Left ventricle myocardium inferior (tissue), 1 donor: Measurements from ENCODE around the gene NRG3. TPM values are rescaled to one million over a fixed set of nuclear protein-coding genes. Genes with fewer than 3 reads are reported as not detected.
"Not testable (repeated sequence)": the region's sequence is repeated elsewhere in the genome, so short reads cannot be mapped to it uniquely, and the experiment has no call there.

Source experiments
- DNase-seq: peaks from one replicate; pipeline ENCODE4 v3.0.0-alpha.2; 2020
- H3K27ac ChIP-seq: fragments of 200-600 bp; replicated peaks from 2 replicates; pipeline ENCODE4 v1.8.0; 2021
- H3K27me3 ChIP-seq: fragments of 200-600 bp; 2 replicates; pipeline ENCODE4 v1.8.0; 2021; ENCODE audit warnings: low read depth
- H3K36me3 ChIP-seq: fragments of 200-600 bp; 2 replicates; pipeline ENCODE4 v1.8.0; 2021
- H3K4me1 ChIP-seq: fragments of 200-600 bp; 2 replicates; pipeline ENCODE4 v1.8.0; 2021
- H3K4me3 ChIP-seq: fragments of 200-600 bp; 2 replicates; pipeline ENCODE4 v1.8.0; 2021; ENCODE audit warnings: mild to moderate bottlenecking, moderate library complexity
- H3K9me3 ChIP-seq: fragments of 200-600 bp; replicated peaks from 2 replicates; pipeline ENCODE4 v1.8.0; 2021
- intact Hi-C: fragments of 100-400 bp; cut with micrococcal nuclease; formaldehyde crosslinking; loops from one replicate; pipeline ENCODE4 v1.11.0; 2022
- total RNA-seq: library from RNA; stranded (reverse); fragmentation: NEBNext Ultra II Directional; extraction: Animal tissue kit (Norgen Biotek cat#: 25700); gene quantifications from one replicate; pipeline ENCODE4 v1.2.1, GENCODE V29; 2021
- TF ChIP-seq, protein P1 (sequence below): fragments of 200-600 bp; IDR thresholded peaks from 2 replicates; pipeline ENCODE4 v1.8.0; 2021; ENCODE audit warnings: antibody characterized with exemption, mild to moderate bottlenecking, borderline replicate concordance
- donor health status: DM: no; HTN: yes; CAD: no; lungs with severe emphysema.

NRG3 gene
- total RNA-seq, 1 donor from 2014 or later = 0.11 TPM

- intact Hi-C loops = no loop called here
- Histone ChIP-seq H3K27ac (no peak overlapping the region), H3K4me3 (no peak overlapping the region), H3K4me1 (no peaks in the 10 kb centered on the region), H3K36me3 (no peaks in the 10 kb centered on the region), H3K27me3 (no peaks in the 10 kb centered on the region), H3K9me3 (no peaks in the 10 kb centered on the region)
- no peak for DNase-seq
- TF ChIP-seq, protein P1, sequence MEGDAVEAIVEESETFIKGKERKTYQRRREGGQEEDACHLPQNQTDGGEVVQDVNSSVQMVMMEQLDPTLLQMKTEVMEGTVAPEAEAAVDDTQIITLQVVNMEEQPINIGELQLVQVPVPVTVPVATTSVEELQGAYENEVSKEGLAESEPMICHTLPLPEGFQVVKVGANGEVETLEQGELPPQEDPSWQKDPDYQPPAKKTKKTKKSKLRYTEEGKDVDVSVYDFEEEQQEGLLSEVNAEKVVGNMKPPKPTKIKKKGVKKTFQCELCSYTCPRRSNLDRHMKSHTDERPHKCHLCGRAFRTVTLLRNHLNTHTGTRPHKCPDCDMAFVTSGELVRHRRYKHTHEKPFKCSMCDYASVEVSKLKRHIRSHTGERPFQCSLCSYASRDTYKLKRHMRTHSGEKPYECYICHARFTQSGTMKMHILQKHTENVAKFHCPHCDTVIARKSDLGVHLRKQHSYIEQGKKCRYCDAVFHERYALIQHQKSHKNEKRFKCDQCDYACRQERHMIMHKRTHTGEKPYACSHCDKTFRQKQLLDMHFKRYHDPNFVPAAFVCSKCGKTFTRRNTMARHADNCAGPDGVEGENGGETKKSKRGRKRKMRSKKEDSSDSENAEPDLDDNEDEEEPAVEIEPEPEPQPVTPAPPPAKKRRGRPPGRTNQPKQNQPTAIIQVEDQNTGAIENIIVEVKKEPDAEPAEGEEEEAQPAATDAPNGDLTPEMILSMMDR = no peak
Measured at GRCh38 chr10:82981137-82981723, 1106.2 kb downstream of the NRG3 start.

- Histone ChIP-seq H3K27me3 (no peaks in the 10 kb centered on the region), H3K9me3 (no peaks in the 10 kb centered on the region), H3K27ac (no peak overlapping the region), H3K4me3 (no peak overlapping the region), H3K36me3 (no peaks in the 10 kb centered on the region), H3K4me1 (no peaks in the 10 kb centered on the region)
- TF ChIP-seq, protein P1 = no peak
- DNase-seq = no peak
- intact Hi-C loops = no loop called here
Measured at GRCh38 chr10:82982110-82982608, 1107.2 kb downstream of the NRG3 start.

DNA sequence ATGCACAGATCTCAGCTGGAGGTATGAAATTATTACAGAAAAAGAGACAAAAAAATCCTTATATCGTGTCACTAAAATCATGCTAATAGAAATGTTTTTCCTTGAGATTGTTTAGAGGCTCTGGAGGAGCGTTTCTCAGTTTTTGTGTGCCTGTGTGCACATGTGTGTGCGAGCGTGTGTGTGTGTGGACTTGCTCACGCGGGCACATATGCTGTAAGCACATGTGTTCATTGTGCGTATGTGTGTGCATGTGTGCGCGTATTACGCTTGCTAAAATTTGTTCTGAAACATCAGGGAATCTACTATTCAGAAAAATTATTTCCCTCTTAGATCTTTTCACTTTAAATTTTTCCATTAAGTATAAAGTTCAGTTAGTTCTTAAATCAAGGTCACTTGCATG is 1111.2 kb downstream of the NRG3 start:
- TF ChIP-seq, protein P1 = no peak
- Histone ChIP-seq H3K4me1 (no peaks in the 10 kb centered on the region), H3K27me3 (no peaks in the 10 kb centered on the region), H3K9me3 (no peaks in the 10 kb centered on the region), H3K4me3 (no peak overlapping the region), H3K27ac (no peak overlapping the region), H3K36me3 (no peaks in the 10 kb centered on the region)
- intact Hi-C loops = no loop called here
- DNase-seq = no peak

- intact Hi-C loops, H3K4me1 ChIP-seq, H3K4me3 ChIP-seq, DNase-seq, H3K36me3 ChIP-seq, H3K27me3 ChIP-seq, H3K27ac ChIP-seq, H3K9me3 ChIP-seq: not testable (repeated sequence)
Measured at GRCh38 chr10:83006479-83006878, 1131.5 kb downstream of the NRG3 start.

GRCh38 chr10:83007510-83007909 is 1132.5 kb downstream of the NRG3 start:
- no peak overlapping the region for H3K27ac ChIP-seq
- H3K4me1 ChIP-seq = no peaks in the 10 kb centered on the region
- H3K36me3 ChIP-seq = no peaks in the 10 kb centered on the region
- H3K9me3 ChIP-seq = no peaks in the 10 kb centered on the region
- no peak for DNase-seq
- H3K4me3 ChIP-seq = no peak overlapping the region
- intact Hi-C loops = no loop called here
- TF ChIP-seq, protein P1 = no peak
- H3K27me3 ChIP-seq = no peaks in the 10 kb centered on the region

DNA sequence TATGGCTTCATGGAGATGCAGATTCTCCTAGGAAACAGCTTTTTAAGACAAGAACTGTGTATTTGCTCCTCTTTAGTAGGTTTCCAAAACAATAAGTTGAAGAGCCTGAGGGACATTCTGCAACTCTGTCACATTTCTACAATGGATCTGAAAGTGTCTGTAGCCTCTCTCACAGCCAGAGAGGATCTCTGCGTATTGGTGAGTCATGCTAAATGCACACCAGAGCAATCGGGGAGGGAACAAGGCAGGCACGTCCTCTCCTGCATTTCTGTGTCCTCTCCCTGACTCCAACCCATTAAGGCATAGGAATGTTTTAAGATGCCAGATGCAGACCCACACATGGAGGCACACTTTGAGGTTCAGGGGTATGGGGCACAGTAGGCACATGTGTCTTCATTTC is 1137.9 kb downstream of the NRG3 start:
- H3K36me3 ChIP-seq = no peaks in the 10 kb centered on the region
- H3K4me1 ChIP-seq = no peaks in the 10 kb centered on the region
- TF ChIP-seq, protein P1 = no peak
- H3K27ac ChIP-seq = no peak overlapping the region
- H3K9me3 ChIP-seq = no peaks in the 10 kb centered on the region
- no peak for DNase-seq
- no peak overlapping the region for H3K4me3 ChIP-seq
- H3K27me3 ChIP-seq = no peaks in the 10 kb centered on the region
- intact Hi-C loops = no loop called here
